Calu3 (cell line): Measurements from ENCODE around the gene GRM7. TPM values are rescaled to one million over a fixed set of nuclear protein-coding genes. Genes with fewer than 3 reads are reported as not detected.

ENCODE experiments used
- BruUV-seq: library from RNA; stranded (reverse); fragments of 400-500 nt; replicated peaks from 2 replicates; lab custom pipeline; 2021; lab: Mats Ljungman, UMichigan
- CTCF ChIA-PET: fragments of 300-600 bp; sonication (Branson Sonifier 250); formaldehyde crosslinking; loops from one replicate; lab custom pipeline; 2022; ENCODE audit warnings: antibody characterized with exemption; lab: Charles Lee
- DNase-seq: peaks from one replicate; pipeline ENCODE4 v3.0.0; 2022
- H3K27ac Mint-ChIP-seq: one replicate; pipeline ENCODE4 v1.8.0; 2022; ENCODE audit warnings: mixed read lengths; ENCODE audit not compliant: unreplicated experiment
- H3K27me3 Mint-ChIP-seq: one replicate; pipeline ENCODE4 v1.8.0; 2022; ENCODE audit warnings: mixed read lengths; ENCODE audit not compliant: unreplicated experiment
- H3K36me3 Mint-ChIP-seq: one replicate; pipeline ENCODE4 v1.8.0; 2022; ENCODE audit warnings: mild to moderate bottlenecking, moderate library complexity, mixed read lengths; ENCODE audit not compliant: insufficient read depth, unreplicated experiment
- H3K4me1 Mint-ChIP-seq: one replicate; pipeline ENCODE4 v1.8.0; 2022; ENCODE audit warnings: mild to moderate bottlenecking, low read depth, mixed read lengths; ENCODE audit not compliant: unreplicated experiment
- H3K4me3 Mint-ChIP-seq: one replicate; pipeline ENCODE4 v1.8.0; 2022; ENCODE audit warnings: mild to moderate bottlenecking, low read depth, moderate library complexity, mixed read lengths; ENCODE audit not compliant: unreplicated experiment
- H3K9me3 Mint-ChIP-seq: one replicate; pipeline ENCODE4 v1.8.0; 2022; ENCODE audit warnings: low read depth, mixed read lengths; ENCODE audit not compliant: unreplicated experiment
- intact Hi-C: fragments of 100-400 bp; cut with micrococcal nuclease; formaldehyde crosslinking; loops from one replicate; pipeline ENCODE4 v1.10.0; 2022; ENCODE audit not compliant: unreplicated experiment
- total RNA-seq: library from RNA; stranded (reverse); gene quantifications from 2 replicates; pipeline ENCODE4 v1.2.3, GENCODE V29; 2022
- TF ChIP-seq, protein P1 (sequence below): fragments of 200-600 bp; IDR thresholded peaks from one replicate; pipeline ENCODE4 v1.8.0; 2022; ENCODE audit warnings: antibody characterized with exemption; ENCODE audit not compliant: unreplicated experiment

GRM7 gene
- total RNA-seq, 1 experiment from 2014 or later: not detected

- Mint-ChIP-seq H3K27me3 (no peaks in the 10 kb centered on the region), H3K9me3 (peaks cover 23% of the 10 kb centered on the region), H3K4me1 (no peaks in the 10 kb centered on the region), H3K4me3 (no peak overlapping the region), H3K27ac (no peak overlapping the region), H3K36me3 (no peaks in the 10 kb centered on the region)
- no peak for DNase-seq
- intact Hi-C loops: no loop called here
- TF ChIP-seq, protein P1, sequence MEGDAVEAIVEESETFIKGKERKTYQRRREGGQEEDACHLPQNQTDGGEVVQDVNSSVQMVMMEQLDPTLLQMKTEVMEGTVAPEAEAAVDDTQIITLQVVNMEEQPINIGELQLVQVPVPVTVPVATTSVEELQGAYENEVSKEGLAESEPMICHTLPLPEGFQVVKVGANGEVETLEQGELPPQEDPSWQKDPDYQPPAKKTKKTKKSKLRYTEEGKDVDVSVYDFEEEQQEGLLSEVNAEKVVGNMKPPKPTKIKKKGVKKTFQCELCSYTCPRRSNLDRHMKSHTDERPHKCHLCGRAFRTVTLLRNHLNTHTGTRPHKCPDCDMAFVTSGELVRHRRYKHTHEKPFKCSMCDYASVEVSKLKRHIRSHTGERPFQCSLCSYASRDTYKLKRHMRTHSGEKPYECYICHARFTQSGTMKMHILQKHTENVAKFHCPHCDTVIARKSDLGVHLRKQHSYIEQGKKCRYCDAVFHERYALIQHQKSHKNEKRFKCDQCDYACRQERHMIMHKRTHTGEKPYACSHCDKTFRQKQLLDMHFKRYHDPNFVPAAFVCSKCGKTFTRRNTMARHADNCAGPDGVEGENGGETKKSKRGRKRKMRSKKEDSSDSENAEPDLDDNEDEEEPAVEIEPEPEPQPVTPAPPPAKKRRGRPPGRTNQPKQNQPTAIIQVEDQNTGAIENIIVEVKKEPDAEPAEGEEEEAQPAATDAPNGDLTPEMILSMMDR: no peak
- CTCF ChIA-PET: no interaction called here
- BruUV-seq: no TSS peak
Observed at GRCh38 chr3:6994081-6994668, 133.3 kb downstream of the GRM7 start.

DNA sequence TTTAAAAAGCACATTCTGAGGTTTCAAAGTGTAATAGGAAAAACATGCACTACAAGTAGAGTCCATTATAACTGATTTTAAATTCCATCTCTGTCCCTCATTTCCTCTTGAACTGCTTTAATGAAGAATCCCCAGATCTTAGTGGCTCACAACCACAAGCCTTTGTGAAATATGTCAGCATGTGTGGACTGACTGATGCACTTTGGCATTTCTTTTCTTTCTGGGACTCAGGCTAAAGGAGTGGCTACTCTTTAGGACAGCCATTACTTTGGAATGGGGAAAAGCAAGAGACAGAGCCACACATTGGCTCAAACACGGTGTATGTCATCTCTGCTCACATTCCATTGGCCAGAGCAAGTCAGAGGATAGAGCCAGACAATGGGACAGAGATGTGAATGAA, 139.6 kb downstream of the GRM7 start:
- BruUV-seq: no TSS peak
- DNase-seq: no peak
- Mint-ChIP-seq H3K9me3 (peaks cover 9% of the 10 kb centered on the region), H3K4me3 (no peak overlapping the region), H3K27ac (no peak overlapping the region), H3K27me3 (no peaks in the 10 kb centered on the region), H3K36me3 (no peaks in the 10 kb centered on the region), H3K4me1 (no peaks in the 10 kb centered on the region)
- intact Hi-C loops: no loop called here
- TF ChIP-seq, protein P1: no peak
- CTCF ChIA-PET: no interaction called here

DNA sequence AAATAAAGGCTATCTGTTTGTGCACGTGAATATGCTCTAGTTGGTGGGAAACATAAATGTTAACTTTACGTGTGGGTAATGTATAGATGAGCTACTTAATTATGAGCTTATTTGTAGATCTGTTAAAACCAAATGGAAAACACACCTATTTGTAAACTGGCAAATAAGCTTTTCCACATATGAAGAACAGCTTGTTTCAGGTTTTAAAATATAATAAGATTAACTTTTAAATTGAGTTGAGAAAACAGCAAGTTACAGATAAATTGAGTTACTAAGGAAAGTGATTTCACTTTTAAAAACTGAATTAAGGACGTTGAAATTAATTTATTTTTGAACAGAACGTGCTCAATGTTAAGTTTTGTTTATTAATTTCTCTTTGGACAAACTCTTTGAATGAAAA, 140.5 kb downstream of the GRM7 start:
- no peak for DNase-seq
- no peaks in the 10 kb centered on the region for H3K27me3 Mint-ChIP-seq
- no peak overlapping the region for H3K4me3 Mint-ChIP-seq
- intact Hi-C loops: no loop called here
- H3K27ac Mint-ChIP-seq: no peak overlapping the region
- no peaks in the 10 kb centered on the region for H3K36me3 Mint-ChIP-seq
- TF ChIP-seq, protein P1: no peak
- no TSS peak for BruUV-seq
- H3K9me3 Mint-ChIP-seq: peaks cover 9% of the 10 kb centered on the region
- H3K4me1 Mint-ChIP-seq: no peaks in the 10 kb centered on the region
- CTCF ChIA-PET: no interaction called here

DNA sequence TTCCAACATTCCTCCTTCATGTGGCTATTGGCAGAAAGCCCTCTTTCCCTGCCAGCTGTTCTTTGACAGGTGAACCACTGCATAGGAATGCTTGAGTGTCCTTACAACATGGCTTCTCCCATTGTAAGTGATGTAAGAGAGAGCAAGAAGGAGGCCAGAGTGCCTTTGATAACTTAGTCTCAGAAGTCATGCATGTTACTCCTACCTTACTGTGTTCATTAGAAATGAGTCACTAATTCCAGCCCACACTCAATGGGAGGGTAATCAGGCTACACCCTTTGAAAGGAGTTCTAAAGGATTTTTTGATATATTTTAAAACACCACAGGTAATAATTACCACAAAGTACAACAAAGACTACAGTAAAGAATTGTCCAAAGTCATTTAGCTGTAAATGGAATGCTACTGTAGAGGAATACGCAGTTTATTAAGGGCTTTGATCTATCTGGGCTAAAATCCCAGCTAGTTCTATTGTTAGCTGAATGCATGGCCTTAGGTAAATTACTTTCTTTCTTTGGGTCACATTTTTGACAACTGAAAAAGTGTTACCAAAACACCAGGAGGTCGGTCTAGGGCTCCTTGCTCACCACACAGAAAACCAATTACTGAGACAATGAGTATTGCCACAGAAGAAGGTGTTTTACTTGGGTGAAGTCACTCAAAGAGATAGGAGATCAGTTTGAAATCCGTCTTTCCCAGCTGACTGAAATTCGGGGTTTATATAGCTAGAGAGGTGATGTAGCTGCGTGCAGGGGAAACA, 154.9 kb downstream of the GRM7 start:
- Mint-ChIP-seq H3K4me3 (no peak overlapping the region), H3K27me3 (no peaks in the 10 kb centered on the region), H3K4me1 (no peaks in the 10 kb centered on the region), H3K9me3 (peaks cover 4% of the 10 kb centered on the region), H3K36me3 (no peaks in the 10 kb centered on the region), H3K27ac (no peak overlapping the region)
- TF ChIP-seq, protein P1: no peak
- CTCF ChIA-PET: interaction anchor here (0.7 kb wide), 1 partner anchor 32 kb away, joined by 5 read pairs; no protein-coding TSS in a partner anchor
- DNase-seq: no peak
- BruUV-seq: no TSS peak
- intact Hi-C loops: no loop called here
